CD1c-positive myeloid dendritic cell (primary cell): ENCODE measurements around the gene KIF16B.
A peak's percentile ranks its signal among the peaks of the same experiment; 100 is the strongest.
"Not testable (repeated sequence)": the region's sequence is repeated elsewhere in the genome, so short reads cannot be mapped to it uniquely, and the experiment has no call there.

Source experiments
- DNase-seq: peaks from one replicate; pipeline ENCODE4 v3.0.0-alpha.2; 2016; ENCODE audit errors: extremely low spot score

The KIF16B gene

DNA sequence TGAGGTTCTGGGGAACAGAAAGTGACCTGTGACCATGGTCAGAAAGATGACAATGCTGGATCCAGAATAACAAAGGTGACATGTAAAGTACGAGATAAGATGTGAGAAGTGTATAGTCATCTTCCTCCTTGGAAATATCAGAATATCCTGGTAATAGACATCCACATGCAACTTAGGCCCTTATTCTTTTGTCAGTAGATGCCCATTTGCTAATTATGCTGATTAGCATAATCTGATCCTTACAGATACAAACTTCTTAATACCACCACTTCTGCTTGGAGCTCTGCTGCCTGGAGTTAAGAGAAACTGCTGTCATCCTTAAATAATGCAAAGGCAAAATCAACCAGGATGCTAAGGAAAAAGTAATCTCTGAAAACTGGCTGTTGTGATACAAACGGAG, 91.3 kb downstream of the KIF16B start:
- no peak for DNase-seq

GRCh38 chr20:16479666-16480065, 93.6 kb downstream of the KIF16B start:
- DNase-seq: no peak

GRCh38 chr20:16477632-16478031, 95.6 kb downstream of the KIF16B start:
- DNase-seq: no peak

DNA sequence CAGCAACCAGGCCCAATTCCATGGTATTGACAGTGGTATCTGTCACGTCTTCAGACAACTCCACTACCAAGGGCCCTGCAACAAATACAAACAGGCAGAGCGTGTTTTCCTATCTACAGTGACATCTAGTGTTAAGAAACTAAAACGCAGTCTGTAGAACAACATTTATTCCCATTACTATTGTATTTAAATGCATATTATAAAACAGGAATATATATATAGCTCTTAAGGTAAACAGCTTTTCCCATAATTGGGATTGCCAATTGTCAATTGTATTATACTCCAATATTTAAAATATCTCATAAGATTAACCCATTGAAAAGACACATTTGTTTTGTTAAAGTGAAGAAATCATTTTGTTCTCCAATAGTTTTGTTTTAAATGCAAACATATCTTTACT, 97.2 kb downstream of the KIF16B start:
- peak; percentile 71 for DNase-seq

GRCh38 chr20:16475225-16475624, 98.0 kb downstream of the KIF16B start:
- DNase-seq: no peak

DNA sequence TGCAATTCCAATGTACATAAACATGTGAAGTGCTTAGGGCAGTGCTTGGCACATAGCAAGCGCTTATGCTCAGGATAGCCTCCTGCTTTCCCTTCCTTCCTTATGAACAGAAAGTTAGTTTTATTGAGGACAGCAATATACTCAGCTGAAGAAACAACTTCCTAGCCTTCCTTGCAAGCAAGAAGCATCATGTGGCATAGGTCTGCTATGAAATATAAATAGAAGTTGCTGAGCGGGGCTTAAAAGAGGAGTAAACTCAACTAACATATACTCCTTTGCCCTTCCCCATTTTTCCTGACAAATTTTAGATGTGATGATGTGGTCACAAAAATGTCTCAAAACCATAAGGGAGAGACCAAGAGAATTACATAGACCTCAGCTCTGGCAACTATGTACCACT, 98.9 kb downstream of the KIF16B start:
- DNase-seq: no peak

DNA sequence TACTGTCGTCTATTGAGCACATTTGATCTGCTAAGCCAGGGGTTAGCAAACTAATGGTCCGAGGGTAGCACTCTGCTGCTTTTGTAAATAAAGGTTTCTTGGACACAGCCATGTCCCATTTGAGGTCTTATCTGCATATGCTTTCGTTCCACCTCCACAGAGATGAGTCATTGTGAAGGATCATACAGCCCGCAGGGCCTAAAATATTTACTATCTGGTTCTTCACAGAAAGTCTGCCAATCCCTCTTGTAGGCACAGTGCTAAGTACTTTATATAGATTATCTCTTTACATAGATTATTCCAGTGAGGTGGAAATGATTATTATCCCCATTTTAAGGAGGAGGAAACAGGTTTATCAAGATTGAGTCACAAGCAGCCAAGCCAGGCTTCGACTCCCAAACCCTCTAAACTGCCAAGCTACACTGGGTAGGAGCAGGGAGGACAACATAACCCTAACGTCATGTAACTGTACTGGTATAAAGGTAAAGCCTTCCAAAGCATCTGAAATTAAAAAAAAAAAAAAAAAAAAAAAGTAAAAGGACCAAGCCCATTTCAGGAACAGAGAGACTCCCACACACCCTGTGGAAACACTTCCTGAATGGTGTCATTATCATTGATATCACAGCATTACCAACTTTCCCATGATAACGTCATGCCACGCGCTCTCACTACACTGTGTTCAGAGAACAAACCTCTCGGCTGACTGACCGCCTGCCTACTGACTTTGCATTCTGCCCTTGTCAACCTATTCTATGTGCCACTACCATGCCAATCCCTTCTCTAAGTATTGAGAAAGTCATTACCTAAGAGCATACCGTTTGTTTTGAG, 101.0 kb downstream of the KIF16B start:
- DNase-seq: peak; percentile 93

- no peak for DNase-seq
Observed at GRCh38 chr20:16469395-16469905, 103.8 kb downstream of the KIF16B start.

DNA sequence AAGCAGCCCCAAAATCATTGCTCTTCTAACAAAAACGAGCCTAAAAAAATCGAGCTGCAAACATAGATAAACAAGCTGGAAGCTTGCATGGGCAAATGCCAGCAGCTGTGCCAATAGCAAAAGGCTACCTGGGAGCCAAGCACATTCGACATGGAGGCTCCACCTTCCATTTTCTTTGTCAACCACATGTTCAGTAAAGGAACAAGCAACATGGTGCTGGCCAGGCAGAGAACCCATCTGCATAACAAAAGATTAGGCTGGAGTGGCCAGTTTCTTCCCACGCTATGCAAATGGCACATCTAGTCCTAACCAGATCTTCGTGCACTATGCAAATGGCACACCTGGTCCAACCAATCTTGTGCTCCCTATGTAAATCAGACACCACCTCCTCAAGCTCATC, 110.5 kb downstream of the KIF16B start:
- no peak for DNase-seq

- DNase-seq: no peak
Observed at GRCh38 chr20:16459019-16459700, 114.1 kb downstream of the KIF16B start.

DNA sequence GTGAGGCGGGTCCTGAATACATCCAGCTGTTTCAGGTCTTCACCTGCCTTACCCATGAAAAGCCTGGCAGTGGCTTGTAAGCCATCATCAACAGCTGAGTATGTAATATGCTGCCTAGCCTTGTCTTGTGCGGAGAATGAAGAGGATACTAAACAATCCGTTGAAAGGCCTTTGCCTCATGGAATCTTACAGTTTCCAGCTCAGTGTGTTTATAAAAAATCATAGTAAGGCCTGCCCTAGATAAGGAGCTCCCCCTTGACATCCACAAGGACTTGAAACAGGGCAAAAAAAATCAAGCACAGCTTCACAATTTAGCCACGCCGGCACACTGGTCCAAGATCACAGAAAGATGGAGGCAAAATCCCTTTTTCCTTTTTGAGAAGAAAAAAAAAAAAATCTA, 115.7 kb downstream of the KIF16B start:
- DNase-seq: no peak

GRCh38 chr20:16455324-16455723, 117.9 kb downstream of the KIF16B start:
- no peak for DNase-seq

GRCh38 chr20:16451982-16452381, 121.3 kb downstream of the KIF16B start:
- DNase-seq: no peak

DNA sequence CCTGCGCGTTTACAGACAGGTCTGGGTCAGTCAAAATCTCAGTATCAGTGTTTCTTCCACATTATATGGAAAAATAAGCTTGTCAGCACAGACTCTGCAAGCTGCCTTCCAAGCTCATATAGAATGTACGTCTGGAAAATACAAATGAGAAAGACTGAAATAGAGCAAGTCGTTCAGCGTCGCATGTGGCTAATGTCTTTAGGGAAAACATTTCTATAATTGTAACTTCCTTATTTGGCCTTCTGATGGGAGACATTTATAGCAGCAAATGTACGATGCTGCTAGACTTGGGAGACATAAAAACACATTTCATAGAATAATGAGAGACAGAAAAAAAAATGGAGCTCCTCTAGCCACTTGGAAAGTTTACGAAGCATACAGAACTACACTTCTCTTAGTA, 122.2 kb downstream of the KIF16B start:
- no peak for DNase-seq

- no peak for DNase-seq
Observed at GRCh38 chr20:16446991-16447390, 126.3 kb downstream of the KIF16B start.

DNA sequence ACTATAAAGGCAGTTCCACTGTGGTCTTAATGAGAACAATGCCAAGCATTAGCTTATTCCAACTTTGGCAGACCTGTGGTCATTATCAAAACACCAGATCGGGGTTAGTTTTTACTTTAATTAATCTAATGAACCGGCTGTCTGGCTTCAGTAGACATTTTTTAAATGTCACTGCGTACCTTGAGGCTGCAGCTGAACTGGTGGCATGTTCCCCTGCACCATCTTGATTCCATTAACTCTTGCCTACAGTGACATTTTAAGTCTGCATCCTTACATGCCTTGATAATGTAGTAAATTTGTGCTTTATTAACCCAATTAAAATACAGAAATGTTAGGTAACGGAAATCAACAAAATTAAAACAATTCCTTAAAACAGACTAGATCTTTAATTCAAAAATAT, 127.0 kb downstream of the KIF16B start:
- DNase-seq: no peak

DNA sequence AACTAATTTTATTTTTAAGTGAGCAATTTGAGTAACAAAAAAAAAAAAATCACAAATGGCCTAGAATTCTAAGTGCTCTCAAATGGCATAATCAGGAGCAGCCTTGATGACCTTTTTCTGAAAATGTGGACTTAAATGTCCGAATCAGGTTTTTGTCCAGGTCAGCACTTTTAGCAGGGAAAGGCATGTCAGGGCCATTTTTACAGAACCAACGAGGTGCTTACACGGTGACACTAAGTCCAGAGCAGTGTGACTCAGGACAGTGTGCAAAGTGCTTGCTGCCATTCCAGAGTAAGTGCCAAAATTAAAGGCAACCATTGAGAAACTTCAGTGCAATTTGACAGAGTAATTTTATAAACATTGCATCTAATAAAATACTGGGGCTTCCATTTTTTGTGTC, 127.8 kb downstream of the KIF16B start:
- DNase-seq: no peak

GRCh38 chr20:16444057-16444777, 129.0 kb downstream of the KIF16B start:
- no peak for DNase-seq

GRCh38 chr20:16441546-16442164, 131.6 kb downstream of the KIF16B start:
- no peak for DNase-seq

DNA sequence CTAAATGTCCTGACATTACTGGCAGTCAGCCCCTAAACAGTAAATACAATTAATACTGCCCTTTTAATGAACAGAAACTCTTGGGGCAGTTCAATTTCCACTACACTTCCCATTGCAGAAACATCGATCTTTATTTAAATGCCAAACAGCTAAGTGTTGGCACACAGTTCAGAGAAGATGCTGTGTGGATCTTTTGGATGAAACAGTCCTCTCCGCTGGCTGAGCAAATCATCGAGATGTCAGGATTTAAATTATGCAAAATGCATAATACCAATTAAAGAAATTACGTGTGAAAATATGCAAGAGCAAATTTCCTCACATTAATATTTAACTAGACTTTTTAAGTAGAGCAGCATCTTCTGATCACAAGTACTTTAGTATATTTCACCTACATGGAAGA, 132.6 kb downstream of the KIF16B start:
- DNase-seq: no peak

- DNase-seq: not testable (repeated sequence)
Observed at GRCh38 chr20:16439540-16439939, 133.7 kb downstream of the KIF16B start.

- DNase-seq: no peak
Observed at GRCh38 chr20:16438100-16438499, 135.1 kb downstream of the KIF16B start.
